Stimulated activated CD4-positive, alpha-beta T cell treated with anti-CD3 and anti-CD28 coated beads, Interleukin-2, amount 100 ng/mL, for 24 hours (primary cell): Measurements from ENCODE around the gene SAT2.
A peak's percentile ranks its signal among the peaks of the same experiment; 100 is the strongest.

Experiments
- DNase-seq, 2 donors: peaks; one replicate each; pipeline ENCODE4 v3.0.0-alpha.2; 2020

SAT2 gene

DNA sequence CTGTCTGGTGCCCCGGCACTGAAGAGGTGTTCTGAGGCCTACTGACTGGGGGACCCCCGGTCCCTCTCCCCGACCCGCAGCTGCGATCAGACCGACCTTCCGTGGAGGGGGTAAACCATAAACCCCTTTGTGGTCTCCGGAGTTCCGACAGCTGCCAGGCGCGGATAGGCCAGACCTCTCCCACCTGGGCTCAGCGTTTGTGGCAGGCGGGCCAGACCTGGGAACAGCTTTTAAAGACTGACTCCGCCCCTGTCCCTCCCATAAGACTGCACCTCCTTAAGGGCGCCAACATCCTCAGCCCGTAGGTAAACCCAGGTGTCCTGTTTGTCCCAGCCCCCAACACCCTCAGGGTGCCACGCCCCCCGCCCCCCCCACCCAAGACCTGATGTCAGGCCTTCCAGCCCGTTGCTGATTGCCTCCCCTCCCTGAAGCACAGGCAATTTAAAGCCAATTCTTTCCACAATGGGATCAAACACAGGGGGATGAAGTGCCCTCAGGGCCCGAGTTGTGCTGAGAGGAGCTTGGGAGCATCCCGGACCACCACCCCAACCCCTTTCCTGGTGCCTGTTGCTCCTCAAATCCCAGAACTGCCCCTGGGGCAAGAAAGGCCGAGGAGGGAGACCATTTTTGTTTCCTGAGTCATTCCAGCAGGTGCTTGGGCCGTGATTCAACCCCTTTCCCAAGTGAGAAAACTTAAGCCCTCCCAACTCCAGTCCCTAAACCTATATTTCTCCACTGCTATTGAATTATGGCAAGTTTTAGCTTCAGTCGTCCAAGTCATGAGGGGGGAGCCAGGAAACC, 37.5 kb downstream of the SAT2 start, which contains the start of gene SOX15:
Gene SOX15 (minus strand): TSS at position 204 of the 801 bp plus-strand sequence. CDS start 418 bp downstream, outside the sequence.
- no peak for DNase-seq

DNA sequence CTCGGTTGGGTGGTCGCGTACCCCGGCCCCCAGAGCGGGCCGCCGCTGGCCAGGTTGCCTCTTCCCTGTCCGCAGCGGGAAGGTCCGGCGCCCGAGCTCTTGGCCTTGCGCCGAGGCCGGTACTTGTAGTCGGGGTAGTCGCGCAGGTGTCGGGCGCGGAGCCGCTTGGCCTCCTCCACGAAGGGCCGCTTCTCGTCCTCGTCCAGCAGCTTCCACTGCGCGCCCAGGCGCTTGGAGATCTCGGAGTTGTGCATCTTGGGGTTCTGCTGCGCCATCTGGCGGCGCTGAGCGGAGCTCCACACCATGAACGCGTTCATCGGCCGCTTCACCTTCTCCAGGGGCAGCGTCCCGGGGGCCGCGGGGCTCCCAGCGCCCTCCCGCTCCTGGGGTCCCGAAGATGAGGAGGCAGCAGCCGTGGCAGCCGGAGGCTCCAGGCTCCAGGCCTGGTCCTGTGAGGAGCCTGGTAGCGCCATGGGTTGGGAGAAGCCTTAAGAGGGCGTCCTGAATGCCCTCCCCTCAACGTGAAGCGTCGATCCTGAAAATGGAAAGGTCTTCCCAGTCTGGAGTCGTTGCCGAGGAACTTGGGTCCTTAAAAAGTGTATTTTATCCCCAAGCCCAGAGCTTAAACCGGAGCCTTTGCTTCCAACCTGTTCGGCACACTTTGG, 38.3 kb downstream of the SAT2 start:
- DNase-seq = peak; percentile 65 to 73

DNA sequence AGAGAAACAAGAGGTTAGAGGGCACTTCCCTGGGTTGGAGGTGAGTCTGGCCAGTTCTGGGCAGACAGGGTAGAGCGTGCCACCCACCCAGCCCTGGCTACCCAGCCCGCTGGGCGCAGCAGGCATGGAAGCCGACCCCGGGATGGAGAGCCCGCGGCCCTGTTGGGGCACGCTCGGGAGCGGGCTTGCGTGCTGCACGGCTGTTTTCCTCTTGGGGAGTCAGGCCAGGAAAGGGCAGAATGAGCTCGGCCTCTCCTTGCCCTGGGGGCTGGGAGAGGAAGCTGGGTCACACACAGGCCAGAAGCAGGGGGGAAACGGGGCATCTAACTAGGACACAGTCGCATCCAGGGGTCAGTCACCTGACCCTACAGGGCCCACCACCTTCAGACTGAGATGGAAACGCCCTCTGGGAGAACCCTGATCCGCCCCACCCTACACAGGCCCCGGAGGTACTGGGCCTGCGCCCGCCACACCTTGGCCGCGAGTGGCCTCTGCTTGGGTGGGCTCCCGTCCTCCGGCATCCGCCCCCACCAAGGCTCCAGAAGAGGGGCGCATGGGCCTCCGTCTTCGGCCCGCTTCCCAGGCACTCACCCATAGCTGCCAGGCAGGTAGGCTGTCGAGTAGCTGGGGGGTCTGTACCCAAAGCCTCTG, 38.9 kb downstream of the SAT2 start:
- DNase-seq = no peak

DNA sequence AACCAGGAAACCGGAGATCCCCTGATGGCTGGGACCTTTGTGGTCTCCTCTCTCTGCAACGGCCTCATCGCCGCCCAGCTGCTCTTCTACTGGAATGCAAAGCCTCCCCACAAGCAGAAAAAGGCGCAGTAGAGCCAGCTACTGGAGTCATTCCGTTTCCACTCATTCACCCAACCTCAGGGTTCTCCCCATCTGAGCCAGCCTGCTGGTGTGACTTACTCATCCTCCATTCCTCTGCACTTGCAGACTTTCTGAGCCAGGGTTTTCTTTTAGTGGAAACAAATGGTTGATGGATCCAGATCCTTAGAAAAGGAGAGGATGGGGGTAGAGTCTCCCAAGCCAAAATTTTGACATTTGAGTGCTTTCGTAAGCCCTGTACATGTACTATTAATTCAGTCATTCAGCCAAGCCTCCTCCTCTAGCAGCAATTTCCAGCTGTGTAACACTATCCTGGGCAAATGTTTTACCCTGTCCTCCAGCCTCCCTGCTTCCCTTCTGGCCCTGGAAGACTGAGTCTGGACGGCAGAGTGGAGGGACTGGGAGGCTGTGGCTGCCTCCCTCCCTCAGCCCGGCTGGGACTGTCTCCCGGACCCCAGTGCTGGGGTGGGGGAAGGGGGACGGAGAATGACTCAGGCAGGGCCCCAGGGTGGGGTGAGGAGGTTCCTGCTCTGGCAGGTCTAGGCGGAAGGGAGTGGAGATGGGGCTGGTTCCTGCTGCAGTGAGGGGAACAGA, 40.0 kb downstream of the SAT2 start:
- no peak for DNase-seq

DNA sequence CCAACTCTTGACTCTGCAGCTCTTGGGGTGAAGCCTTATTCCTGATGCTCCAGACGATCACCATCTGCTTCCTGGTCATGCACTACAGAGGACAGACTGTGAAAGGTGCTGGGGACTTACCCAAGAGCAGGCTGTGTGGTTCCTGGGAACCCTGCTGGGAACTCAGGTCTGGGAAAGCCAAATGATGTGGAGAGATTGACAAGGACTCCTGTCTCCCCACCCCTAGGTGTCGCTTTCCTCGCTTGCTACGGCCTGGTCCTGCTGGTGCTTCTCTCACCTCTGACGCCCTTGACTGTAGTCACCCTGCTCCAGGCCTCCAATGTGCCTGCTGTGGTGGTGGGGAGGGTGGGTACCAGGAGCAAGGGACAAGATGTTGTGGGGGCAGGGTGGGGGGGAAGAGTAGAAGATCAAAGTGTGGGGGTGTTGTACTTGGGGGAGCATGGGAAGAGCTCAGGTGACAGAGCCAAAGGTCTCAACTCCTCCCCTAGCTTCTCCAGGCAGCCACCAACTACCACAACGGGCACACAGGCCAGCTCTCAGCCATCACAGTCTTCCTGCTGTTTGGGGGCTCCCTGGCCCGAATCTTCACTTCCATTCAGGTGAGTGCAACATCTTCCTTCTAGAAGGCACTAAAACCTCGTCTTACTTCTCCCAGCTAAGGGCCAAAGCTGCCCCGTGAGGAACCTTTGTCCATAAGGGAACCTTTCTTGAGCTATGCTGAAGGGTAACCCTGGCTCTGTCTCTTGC, 40.8 kb downstream of the SAT2 start:
- DNase-seq = no peak

DNA sequence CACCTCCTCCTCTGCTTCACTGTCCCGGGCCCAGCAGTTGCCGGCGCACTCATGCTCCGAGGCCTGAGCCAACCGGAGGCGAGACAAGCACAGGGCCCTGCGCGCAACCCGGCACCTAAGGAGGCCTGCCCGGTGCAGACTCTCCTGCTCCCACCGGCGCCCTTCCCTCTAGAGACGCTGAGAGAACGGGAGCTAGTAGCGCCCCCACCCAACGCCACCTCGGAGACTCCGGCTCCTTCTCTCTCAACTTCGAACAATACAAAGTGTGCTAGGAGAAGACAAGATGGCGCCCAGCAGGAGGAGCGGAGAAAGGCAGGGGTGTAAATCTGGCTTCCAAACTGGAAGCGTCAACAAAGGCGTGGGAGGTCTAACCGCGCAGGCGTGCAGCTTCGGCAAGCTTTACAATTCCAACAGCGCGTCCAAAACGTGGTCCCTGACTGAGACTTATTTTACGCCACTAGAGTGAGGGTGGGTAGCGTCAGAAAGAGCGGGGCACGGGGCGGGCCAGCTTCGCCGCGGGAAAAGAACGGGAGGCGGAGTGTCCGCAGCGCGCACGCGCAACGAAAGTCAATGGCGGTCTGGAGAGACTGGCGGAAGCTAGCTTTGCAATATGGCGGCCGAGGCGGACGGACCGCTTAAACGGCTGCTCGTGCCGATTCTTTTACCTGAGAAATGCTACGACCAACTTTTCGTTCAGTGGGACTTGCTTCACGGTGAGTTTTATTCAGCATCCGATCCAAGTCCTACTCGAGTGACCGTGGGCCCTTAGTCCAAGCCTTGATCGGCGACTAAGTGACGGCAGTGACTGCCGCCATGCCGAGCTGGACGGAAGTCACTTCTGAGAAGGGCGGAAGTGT, 44.1 kb downstream of the SAT2 start, which contains the start of gene MPDU1:
Gene MPDU1 (plus strand): TSS at position 600 of the 857 bp plus-strand sequence. CDS start 11 bp downstream, at position 611.
- DNase-seq = peak; percentile 94 to 95

DNA sequence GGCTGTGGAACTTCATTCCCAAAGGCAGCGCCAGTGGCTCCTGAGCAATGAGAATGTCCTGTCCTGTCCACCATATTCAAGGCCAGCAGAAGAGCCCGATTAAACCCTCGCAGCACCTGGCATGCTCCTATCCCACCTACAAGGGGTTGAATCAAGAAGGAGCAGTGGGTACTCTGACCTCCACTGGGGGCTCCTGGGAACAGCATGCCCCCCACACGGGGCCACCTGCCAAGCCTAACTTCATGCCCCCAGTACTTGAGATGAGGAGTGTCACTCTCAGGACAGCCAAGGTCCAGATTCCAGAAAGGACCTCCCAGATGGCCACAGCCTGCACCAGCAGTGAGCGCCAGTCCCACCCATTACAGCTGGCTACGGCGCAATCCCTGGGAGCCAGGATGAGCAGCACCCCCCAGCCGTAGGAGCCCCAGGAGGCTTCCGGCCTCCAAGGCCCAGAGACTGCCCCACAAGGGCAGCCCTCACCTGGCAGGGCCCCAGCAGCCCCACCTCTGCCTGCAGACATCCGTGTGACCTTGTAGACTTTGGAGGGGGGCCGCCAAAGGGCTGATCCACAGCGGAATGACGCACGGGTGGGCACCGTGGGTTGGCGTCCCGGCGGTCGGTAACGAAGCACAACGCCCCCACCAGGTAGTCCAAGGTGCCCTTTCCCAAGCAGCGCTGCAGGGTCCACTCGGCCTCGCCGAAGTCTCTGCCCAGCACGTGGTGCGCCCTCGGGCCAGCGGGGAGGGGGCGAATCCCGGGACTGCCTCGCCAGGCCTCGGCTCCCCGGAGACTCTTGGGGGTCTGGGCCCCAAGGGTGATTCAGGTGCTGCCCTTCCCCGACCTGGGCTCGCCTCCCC, 45.0 kb downstream of the SAT2 start:
- DNase-seq = no peak

DNA sequence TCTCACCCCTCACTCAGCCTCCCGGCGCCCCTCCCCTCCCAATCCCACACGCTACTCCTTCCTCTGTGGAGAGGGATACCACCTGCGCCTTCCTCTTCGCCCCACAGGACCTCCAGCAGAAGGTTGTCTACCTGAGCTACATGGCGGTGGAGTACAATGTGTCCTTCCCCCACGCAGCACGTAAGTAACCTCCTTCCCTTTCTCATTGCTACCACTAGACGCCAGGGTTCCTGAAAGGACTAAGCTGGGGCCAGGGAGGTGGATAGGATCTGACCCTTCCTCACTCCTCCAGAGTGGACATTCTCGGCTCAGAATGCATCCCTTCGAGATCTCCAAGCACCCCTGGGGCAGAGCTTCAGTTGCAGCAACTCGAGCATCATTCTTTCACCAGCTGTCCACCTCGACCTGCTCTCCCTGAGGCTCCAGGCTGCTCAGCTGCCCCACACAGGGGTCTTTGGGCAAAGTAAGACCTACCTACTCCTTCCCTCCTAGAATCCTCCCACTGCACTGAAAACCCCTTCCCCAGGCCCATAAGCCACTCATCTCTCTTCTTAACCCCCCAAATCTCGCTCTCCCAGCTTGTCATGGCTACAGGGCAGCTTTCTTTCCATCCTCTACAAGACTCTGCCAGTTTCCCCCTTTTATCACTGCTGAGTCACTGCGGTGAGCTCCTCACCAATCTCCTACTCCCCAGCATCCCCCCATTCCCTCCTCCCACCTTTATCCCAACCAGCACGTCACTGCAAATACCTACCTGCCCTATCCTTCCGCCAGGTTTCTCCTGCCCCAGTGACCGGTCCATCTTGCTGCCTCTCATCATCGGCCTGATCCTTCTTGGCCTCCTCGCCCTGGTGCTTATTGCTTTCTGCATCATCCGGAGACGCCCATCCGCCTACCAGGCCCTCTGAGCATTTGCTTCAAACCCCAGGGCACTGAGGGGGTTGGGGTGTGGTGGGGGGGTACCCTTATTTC, 46.7 kb downstream of the SAT2 start:
- no peak for DNase-seq

DNA sequence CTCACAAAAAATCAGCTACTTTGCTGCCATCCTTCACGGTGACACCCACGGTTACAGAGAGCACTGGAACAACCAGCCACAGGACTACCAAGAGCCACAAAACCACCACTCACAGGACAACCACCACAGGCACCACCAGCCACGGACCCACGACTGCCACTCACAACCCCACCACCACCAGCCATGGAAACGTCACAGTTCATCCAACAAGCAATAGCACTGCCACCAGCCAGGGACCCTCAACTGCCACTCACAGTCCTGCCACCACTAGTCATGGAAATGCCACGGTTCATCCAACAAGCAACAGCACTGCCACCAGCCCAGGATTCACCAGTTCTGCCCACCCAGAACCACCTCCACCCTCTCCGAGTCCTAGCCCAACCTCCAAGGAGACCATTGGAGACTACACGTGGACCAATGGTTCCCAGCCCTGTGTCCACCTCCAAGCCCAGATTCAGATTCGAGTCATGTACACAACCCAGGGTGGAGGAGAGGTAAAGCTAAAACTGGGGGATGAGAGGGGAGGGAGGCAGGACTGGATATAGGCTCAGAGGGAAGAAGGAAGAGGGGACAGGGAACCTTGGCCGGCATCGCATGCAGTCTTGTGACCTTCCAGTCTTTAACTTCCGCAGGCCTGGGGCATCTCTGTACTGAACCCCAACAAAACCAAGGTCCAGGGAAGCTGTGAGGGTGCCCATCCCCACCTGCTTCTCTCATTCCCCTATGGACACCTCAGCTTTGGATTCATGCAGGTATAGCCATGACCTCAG, 47.6 kb downstream of the SAT2 start:
- DNase-seq = peak; percentile 48 to 65

DNA sequence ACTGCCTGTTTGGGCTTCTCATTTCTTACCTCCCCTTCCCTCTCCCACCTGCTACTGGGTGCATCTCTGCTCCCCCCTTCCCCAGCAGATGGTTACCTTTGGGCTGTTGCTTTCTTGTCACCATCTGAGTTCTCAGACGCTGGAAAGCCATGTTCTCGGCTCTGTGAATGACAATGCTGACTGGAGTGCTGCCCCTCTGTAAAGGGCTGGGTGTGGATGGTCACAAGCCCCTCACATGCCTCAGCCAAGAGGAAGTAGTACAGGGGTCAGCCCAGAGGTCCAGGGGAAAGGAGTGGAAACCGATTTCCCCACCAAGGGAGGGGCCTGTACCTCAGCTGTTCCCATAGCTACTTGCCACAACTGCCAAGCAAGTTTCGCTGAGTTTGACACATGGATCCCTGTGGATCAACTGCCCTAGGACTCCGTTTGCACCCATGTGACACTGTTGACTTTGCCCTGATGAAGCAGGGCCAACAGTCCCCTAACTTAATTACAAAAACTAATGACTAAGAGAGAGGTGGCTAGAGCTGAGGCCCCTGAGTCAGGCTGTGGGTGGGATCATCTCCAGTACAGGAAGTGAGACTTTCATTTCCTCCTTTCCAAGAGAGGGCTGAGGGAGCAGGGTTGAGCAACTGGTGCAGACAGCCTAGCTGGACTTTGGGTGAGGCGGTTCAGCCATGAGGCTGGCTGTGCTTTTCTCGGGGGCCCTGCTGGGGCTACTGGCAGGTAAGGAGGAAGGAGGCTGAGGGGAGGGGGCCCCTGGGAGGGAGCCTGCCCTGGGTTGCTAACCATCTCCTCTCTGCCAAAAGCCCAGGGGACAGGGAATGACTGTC, 48.4 kb downstream of the SAT2 start, which contains the start of gene CD68:
Gene CD68 (plus strand): TSS at position 638 of the 833 bp plus-strand sequence. CDS start 40 bp downstream, at position 678.
- peak; percentile 76 to 79 for DNase-seq

DNA sequence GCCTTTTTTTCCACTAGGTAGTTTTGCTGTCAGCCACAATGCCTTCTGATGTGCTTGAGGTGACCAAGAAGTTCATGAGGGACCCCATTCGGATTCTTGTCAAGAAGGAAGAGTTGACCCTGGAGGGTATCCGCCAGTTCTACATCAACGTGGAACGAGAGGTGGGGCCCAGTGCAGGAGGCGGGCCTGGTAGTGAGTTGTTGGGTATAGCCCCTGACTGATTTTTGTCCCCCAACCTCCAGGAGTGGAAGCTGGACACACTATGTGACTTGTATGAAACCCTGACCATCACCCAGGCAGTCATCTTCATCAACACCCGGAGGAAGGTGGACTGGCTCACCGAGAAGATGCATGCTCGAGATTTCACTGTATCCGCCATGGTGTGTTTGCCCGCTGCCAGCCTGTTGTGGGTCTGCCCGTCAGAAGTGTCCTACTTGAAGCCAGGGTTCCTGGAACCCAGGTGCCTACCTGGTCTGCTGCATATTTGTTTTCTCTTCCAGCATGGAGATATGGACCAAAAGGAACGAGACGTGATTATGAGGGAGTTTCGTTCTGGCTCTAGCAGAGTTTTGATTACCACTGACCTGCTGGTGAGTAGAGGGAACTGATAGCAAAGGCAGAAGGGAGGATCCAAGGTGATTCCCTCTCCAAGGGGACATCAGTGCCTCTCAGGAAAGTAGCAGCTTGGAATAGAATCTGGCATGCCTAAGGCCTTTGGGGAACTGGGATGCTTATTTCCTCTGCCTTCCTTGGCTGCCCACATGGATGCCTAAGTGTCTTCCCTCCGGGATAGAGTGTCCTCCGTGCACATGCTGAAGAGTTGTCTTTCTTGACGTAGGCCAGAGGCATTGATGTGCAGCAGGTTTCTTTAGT, 50.1 kb downstream of the SAT2 start:
- DNase-seq = no peak

DNA sequence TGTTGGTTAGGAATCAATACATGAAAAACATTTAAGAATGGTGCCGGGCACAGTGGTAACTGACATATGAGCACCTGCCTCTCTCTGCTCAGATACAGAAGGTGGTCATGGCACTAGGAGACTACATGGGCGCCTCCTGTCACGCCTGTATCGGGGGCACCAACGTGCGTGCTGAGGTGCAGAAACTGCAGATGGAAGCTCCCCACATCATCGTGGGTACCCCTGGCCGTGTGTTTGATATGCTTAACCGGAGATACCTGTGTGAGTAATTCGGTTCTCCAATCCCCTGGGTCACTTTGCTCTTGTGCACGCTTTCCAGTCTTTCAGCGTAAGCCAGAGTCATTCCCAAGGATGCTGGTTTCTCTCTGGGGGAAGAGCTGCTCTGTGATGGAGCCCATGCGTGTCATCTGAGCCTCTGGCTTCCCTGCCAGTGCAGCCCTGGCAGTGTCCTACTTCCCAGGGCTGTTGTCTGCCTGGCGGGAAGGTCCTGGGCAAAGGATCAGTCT, 51.1 kb downstream of the SAT2 start:
- DNase-seq = no peak
